SHP77 (cell line): ENCODE results near the gene SERPINB2.

ENCODE experiments used
- DNase-seq, 2 experiments: peaks; one replicate each; lab custom pipeline; 2025; lab: John Stamatoyannopoulos, UW

Gene SERPINB2, protein sequence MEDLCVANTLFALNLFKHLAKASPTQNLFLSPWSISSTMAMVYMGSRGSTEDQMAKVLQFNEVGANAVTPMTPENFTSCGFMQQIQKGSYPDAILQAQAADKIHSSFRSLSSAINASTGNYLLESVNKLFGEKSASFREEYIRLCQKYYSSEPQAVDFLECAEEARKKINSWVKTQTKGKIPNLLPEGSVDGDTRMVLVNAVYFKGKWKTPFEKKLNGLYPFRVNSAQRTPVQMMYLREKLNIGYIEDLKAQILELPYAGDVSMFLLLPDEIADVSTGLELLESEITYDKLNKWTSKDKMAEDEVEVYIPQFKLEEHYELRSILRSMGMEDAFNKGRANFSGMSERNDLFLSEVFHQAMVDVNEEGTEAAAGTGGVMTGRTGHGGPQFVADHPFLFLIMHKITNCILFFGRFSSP

DNA sequence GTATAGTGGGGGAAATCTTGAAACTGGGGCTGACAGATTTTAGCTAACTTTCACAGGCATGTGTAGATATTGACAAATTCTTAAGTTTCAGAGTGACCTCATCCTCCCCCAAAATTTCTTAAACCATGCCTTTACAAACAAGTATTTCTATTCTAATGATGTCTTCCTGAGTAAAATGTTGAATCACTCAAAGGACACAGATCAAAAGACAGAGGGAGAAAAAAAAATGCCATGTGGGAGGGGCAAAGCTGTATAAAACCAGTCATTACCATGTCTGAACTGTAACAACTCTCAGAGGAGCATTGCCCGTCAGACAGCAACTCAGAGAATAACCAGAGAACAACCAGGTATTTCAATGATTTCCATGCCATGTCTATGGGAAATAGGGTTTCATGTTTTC, at the start of gene SERPINB2:
Gene SERPINB2 (plus strand): TSS at position 282 of the 400 bp plus-strand sequence. CDS start 3,740 bp downstream, outside the sequence.
- DNase-seq: no peak

DNA sequence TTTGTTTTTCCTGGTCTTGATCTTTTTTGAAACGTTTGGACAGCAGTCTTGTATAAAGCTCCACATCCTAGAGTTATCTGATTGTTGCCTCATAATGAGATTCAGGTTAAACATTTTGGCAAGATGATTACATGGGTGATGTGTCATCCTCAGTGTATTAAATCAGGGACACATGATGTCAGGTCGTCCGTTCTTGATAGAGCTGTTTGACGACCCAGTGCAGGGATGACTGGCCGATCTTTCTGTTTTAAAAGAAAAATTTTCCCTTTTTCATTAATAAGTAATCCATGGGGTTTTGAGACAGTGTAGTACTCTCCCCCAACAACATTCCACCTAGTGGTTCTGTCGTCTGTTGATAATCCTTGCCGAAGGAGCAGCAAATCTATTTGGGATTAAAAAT, 44.5 kb upstream of the SERPINB2 start:
- no peak for DNase-seq

DNA sequence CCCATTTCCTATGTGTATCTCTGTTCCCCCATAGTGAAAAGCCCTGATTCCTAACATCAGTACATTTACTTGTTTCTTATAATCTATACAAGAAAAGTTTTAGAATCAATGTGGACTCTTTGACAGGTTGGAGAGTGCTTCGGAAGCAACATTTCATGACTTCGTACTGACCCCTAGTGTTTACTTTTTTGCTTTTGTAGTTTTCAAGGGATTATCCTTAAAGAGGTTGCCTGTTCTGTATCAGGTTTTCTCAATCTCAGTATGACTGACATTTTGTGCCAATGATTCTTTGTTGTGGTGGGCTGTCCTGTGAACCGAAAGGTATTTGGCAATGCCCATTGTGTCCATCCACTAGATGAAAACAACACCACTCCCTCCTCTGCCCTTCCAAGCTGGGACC, 43.3 kb upstream of the SERPINB2 start:
- peak; percentile 8 to 16 for DNase-seq

DNA sequence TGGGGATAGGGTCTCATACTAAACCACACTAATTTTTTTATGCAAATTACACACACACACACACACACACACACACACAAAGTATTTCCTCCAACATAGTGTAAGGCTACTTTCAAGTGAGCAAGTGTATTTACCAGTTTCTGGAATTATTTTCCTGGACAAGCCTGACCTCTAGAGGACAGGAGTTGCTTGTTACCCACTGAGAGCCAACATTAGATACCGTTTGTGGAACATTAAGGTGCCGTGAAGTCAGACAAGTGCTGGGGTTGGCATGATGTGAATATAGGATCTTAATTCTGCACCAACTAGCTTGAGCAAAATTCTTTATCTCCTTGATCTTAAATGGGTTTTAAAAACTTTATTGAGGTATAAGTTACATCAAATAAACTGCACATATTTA, 39.3 kb upstream of the SERPINB2 start:
- peak; percentile 65 to 73 for DNase-seq

DNA sequence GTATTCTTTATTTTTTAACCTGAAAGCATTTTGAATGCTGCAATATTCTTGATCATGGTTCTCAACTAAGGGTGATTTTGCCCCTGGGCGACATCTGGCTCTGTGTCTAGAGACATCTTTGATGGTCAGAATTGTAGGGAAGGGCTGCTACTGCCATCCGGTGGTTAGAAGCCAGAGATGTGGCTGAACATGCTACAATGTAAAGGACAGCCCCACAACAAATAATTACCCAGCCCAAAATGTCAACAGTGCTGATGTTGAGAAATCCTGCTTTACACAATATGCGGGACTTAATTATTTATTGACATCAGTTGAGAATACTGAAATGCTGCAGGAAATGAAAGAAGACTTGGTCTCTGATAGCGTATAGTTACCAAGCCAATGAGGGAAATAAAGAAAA, 37.5 kb upstream of the SERPINB2 start:
- peak; percentile 41 to 60 for DNase-seq

DNA sequence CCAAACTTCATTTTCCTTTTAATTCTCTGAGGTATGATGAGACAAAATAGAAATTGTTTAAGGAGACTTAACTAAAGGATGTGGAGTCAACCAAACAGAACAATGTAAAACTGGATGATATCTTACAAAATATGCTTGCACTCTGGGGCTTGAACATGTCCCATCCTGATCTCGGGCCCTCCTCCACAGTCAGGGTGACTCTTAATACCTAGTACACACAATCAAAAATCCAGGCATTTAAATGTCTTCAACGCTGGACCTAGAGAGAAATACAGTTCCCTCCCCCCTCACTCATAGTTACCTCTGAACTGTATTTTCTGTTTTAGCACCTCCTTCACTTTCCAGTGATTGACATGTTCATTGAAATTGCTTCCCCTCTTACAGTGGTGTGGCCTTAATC, 36.9 kb upstream of the SERPINB2 start:
- no peak for DNase-seq

DNA sequence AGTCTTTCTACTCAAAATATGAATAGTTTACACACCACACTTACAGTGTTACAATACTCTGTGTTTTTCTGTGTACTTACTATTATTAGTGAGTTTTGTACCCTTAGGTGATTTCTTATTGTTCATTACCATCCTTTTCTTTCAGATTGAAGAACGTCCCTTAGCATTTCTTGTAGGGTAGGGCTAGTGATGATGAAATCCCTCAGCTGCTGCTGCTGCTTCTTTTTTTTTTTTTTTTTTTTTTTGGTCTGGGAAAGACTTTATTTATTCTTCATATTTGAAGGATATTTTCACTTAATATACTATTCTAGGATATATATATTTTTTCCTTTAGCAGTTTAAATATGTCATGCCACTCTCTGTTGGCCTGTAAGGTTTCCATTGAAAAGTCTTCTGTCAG, 29.0 kb upstream of the SERPINB2 start:
- no peak for DNase-seq

DNA sequence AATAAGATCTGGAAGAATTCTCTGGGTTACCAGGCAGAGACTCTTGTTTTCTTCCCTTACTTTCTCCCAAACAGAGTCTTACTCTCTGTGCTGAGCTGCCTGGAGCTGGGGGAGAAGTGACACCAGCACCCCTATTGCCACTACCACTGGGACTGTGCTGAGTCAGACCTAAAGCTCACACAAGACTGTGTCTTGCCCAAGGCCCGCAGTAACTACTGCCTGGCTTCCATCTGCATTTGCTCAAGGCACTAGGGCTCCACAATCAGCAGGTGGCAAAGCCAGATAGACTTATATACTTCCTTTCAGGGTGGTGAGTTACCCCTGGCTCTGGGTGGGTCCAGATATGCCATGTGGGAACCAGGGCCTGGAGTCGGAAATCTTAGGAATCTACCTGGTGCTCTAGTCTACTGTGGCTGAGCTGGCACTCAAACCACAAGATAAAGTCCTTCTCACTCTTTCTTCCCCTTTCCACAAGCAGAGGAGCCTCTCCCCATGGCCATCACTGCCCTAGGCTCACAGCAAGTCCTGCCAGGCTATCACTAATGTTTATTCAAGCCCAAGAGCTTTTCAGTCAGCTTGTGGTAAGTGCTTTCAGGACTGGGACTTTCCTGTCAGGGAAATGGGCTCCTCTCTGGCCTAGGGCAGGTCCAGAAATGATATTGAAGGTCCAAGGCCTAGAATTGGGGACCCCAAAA, 27.6 kb upstream of the SERPINB2 start:
- no peak for DNase-seq

DNA sequence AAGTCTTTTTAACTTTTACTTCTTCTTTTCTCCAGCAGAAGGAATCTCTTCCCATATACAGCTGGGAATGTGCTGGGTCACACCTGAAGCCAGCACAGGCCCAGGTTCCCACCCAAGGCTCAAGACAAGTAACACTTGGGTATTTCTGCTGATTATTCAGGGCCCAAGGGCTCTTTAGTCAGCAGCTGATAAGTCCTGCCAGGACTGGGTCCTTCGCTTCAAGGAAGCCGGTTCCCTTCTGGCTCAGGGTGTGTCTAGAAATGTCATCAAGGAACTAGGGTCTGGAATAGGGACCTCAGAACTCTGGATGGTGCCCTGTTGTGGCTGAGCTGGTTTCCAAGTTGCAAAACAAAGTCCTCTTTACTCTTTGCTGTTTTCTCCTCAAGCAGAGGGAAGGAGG, 27.0 kb upstream of the SERPINB2 start:
- DNase-seq: no peak

DNA sequence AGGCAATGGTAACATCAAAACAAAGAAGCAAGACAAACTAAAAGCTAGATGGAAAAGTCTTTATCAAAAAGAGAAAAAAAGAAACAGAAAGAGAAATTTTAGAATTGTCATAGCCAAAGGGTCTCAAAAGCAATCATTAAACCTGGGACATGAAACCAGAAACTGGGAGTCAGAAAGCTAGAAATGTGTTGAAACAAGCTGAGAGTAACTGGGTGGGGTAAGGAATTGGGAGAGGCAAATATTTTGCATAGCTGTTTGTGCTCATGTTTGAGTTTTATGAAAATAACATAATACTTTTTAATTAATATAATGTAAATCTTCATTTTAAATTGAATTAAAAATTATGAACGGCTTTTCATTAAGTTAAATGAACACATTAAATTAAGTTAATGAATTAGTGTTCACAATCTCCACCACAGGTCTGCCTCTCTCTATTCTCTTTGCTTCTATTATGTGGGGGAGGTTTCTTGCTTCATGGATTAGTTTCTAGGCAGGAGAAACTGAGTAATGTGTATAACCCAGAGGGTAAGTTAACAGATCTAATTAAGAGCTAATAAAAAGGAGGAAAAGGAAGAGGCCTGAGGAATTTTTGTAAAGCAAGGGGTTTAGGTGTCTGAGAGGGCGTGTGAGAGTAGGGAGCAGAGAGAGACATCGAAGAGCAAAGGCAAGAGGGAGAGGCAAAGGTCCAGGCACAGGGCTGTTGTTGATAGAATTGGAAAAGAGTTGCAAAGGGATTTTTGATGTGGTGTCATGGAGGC, 20.0 kb upstream of the SERPINB2 start:
- no peak for DNase-seq

DNA sequence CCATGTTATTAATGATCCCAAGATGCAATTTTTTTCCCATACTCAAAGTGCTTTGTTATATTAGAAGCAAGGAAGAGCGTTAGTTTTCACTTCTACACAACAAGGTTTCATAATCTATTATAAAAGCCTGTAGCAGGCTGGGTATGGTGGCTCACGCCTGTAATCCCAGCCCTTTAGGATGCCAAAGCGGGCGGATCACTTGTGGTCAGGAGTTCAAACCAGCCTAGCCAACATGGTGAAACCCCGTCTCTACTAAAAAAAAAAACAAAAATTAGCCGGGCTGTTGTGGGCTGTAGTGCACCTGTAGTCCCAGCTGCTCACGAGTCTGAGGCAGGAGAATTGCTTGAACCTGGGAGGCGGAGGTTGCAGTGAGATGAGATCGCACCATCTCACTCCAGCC, 19.0 kb upstream of the SERPINB2 start:
- DNase-seq: no peak

DNA sequence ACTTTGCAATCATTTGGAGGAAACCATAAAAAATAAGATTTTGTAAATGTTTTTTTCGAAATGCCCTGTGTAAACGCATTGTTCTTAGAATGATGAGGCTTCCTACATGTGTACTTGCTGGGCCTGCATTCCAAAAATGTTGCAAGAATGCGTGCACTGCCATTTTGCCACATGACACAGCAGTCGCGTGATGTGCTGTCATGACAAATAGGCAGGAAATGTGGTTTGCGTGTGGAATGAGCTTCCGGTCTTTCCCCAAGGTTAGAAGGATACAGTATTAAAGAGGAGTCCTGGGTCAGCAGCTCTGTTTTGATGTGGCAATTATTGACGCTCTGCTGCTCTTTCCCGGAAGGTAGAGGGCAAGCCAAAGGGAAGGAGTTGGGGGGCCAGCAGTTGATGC, 18.1 kb upstream of the SERPINB2 start:
- no peak for DNase-seq

DNA sequence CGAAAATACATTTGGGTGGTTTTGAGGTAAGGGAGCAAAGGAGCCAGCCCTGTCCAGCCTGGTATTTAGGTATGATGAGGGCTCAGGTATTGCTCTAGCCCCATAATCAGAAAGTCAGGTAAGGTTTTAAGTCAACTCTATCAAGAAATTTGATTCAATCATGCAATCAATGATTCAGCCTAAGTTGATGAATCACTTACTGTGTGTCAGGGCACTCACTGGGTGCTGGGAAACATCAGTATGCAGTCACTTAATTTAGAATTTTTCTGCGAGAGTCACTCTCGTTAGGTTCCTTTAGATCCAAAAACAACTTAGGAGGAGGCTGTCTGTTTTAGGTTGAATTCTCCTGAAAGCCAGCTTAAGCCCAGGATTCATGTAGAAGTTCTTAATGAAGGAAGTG, 17.7 kb upstream of the SERPINB2 start:
- no peak for DNase-seq

DNA sequence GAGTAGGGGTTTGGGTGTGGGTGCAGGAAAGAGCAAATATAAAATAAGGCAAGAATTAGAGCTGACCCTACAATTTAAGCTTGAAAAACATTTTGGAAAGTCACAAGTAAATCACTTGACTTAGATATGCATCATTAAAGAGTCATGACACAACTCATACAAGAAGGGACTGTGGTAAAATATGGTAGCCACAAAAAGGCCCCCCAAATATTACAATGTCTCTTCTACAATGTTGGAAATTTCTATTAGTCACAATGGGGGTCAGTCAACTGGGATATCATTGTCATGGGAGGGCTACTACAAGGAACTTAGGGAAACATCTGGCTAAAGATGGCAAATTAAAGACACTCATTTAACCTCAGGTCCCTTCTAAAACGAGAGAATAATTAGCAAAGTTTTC, 15.7 kb upstream of the SERPINB2 start:
- no peak for DNase-seq

DNA sequence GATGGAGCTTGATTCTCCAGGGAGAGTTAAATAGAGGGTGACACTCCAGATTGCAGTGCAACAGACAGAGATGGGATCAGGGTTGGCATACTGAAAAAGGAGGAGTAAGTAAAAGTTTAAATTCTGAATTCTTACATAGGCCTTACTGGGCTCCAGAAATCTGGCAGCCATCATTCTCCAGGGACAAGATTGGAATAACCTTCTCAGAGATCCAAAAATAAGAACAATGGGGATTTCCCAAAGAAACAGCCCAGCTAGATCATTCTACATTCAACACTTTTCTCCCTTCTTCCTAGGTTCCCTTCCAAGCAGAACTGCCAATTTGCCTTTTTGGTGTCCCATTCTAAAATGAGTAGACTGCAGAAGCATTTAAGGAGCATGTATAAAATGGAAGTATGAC, 14.9 kb upstream of the SERPINB2 start:
- no peak for DNase-seq

DNA sequence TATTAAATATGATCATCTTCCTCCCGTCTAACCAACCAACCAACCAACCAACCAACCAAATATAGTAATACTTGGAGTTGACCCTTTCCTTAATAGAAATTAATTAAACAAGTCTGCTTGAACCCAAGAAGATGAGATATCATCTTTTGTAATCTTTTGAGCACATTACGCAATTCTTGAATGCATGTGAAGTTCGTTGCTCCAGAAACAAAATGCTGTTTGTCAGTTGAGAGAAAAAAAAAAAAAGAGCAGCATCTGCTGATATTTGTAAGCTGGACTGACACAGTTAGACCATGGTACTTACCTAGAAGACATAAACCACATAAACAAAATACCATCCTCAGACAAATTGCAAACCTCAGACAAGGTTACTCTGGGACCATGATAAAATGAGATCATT, 9.2 kb upstream of the SERPINB2 start:
- no peak for DNase-seq

DNA sequence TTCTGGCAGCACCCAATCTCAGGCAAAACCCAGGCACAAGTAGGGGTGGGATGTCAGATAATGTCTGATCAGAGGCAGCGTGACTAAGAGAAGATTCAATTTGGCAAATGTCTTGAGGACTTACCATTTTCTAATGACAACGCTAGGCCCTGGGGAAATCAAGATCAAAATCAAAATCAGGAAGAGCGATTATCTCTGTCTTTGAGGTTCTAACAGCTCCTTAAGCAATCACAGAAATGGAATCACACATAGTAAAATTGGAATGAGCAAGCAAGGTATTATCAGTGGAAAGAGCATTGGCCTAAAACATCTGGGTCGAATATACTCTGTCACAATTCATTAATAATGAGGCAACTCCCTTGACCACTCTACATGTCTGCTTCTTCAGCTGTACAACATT, 8.6 kb upstream of the SERPINB2 start:
- DNase-seq: no peak

DNA sequence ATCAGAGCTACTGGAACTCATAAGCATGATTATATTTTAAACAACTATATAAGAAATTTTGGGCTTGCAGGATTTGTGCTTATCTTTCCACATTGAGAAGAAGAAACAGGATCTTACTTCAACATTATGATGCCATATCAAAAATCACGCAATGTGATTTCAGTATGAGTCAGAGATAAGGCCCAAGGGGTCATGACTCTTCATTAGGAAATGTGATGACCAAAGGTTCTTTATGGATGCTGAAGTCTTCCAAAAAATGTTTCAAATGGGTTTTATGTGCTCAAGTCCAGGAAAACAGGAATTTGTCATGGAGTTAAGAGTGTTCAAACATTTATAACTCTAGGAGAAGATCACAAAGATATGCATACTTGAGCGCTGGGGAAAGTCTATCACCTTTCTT, 7.8 kb upstream of the SERPINB2 start:
- DNase-seq: no peak

DNA sequence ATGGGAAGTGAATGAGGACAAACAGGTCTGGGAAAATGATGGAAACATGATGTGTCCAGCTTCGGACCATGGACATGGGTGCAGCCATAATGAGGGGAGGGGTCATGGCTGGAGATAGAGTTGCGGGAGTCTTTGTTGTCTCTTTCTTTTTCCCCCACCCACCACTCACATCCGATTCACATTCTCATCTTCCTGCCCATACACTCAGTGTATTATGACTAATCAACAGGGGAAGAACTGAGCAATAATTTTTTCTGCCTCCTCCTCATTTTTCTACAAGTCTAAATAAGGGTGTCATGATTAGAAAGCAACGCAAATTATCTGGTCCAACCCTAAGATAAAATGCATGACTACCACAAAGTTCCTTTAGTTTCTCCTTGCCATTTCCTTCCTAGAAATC, 5.7 kb upstream of the SERPINB2 start:
- no peak for DNase-seq

DNA sequence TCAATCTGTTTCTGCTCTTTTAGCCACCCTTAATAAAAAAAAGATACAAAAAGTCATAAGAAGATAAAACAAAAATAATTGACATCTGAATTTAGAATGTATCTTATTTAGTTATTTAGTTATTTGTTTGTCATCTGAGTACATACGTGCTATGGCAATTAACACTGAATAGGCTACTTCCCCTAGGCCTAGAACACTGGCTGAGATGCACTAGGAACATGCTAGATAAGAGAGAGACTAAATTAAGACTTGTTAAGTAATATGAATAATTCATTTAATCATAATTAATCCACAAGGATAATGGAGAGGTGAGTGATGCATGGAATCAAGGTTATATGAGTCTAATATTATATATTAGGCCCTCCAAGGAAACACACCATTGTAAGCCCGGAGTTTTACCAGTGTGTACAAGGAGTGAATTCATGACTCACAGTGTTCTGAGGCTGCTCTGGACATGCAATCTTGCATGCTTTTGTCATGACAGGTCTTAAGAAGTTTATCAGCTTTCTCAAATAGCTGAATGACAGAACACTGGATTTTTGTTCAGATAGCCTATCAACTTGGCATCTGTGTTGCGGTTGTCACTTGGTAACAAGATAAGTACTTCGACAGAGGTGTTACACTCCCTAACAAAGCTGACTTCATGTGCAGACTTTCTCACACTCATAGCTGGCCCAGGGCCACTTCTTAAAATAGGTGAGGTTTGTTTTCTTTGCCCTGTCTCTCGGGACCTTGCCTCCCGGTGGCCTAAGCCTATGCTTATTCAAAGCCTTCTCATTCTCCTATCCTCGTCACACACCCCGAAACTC, 5.0 kb upstream of the SERPINB2 start:
- no peak for DNase-seq

DNA sequence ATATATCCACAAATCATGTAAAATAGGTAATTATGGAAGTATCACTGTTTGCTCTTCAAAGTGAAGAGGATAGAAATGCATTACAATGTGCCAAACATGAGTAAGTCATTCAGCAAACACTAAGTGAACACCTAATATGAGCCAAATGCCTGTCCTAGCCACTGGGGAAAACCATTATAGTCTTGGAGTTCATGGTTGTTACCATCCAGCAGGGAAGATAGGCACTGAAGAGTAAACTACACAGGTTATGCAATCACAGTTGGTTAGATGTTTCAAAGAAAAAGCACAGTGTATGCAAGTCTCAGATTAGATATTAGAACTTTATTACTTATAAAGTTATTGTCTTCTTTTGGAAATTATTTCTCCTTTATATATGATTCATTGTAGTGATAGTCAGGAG, 3.9 kb upstream of the SERPINB2 start:
- no peak for DNase-seq
